A673 (cell line): ENCODE measurements around the gene BMP2K. TPM values are rescaled to one million over a fixed set of nuclear protein-coding genes. Genes with fewer than 3 reads are reported as not detected.
"Not testable (repeated sequence)": the region's sequence is repeated elsewhere in the genome, so short reads cannot be mapped to it uniquely, and the experiment has no call there.

Experiments
- BruUV-seq: library from RNA; stranded (reverse); fragments of 400-500 nt; replicated peaks from 2 replicates; lab custom pipeline; 2021; lab: Mats Ljungman, UMichigan
- CTCF ChIA-PET: fragments of 300-600 bp; sonication (Branson Sonifier 250); formaldehyde crosslinking; loops from one replicate; lab custom pipeline; 2022; ENCODE audit warnings: antibody characterized with exemption; lab: Charles Lee
- POLR2A ChIA-PET: fragments of 300-600 bp; sonication (Branson Sonifier 250); formaldehyde crosslinking; loops from one replicate; lab custom pipeline; 2022; ENCODE audit warnings: antibody characterized with exemption; ENCODE audit not compliant: low non-redundant PET; lab: Charles Lee
- DNase-seq: peaks from one replicate; pipeline ENCODE4 v3.0.0-alpha.2; 2015; ENCODE audit warnings: low spot score
- H3K27ac ChIP-seq: fragments of 200-600 bp; sonication (generic); 2 replicates; pipeline ENCODE4 v1.5.1; 2016; ENCODE audit warnings: mixed run types, low read depth, mild to moderate bottlenecking, mixed read lengths, antibody characterized with exemption, low read length; ENCODE audit not compliant: poor library complexity, severe bottlenecking
- H3K27me3 ChIP-seq: fragments of 200-600 bp; sonication (generic); replicated peaks from 2 replicates; pipeline ENCODE4 v1.6.1; 2017; ENCODE audit warnings: mixed run types, low read depth, mild to moderate bottlenecking, mixed read lengths, antibody characterized with exemption, low read length; ENCODE audit not compliant: insufficient read depth, poor library complexity
- H3K36me3 ChIP-seq: fragments of 200-600 bp; sonication (generic); 2 replicates; pipeline ENCODE4 v1.6.1; 2016; ENCODE audit warnings: mixed run types, mild to moderate bottlenecking, mixed read lengths, antibody characterized with exemption, low read length; ENCODE audit not compliant: insufficient read depth, poor library complexity, severe bottlenecking
- H3K4me1 ChIP-seq: fragments of 200-600 bp; sonication (generic); 2 replicates; pipeline ENCODE4 v1.6.1; 2017; ENCODE audit warnings: mixed run types, mild to moderate bottlenecking, mixed read lengths, antibody characterized with exemption, low read length; ENCODE audit not compliant: insufficient read depth, poor library complexity, severe bottlenecking
- H3K4me3 ChIP-seq: fragments of 200-600 bp; sonication (generic); 2 replicates; pipeline ENCODE4 v1.5.1; 2016; ENCODE audit warnings: low read depth, mixed run types, mild to moderate bottlenecking, mixed read lengths, low read length; ENCODE audit not compliant: poor library complexity, severe bottlenecking
- H3K9me3 ChIP-seq: fragments of 200-600 bp; sonication (generic); 2 replicates; pipeline ENCODE4 v1.6.1; 2016; ENCODE audit warnings: mixed run types, low read depth, mild to moderate bottlenecking, mixed read lengths, antibody characterized with exemption, low read length; ENCODE audit not compliant: poor library complexity, severe bottlenecking
- CTCF ChIP-seq: fragments of 300-800, 200-600 bp; sonication (generic); conservative IDR thresholded peaks from 2 replicates; pipeline ENCODE4 v1.5.1; 2017; ENCODE audit warnings: low read depth, mild to moderate bottlenecking, antibody characterized with exemption, low read length, moderate library complexity, mixed read lengths
- EZH2 ChIP-seq: fragments of 200-600 bp; sonication (generic); IDR thresholded peaks from 2 replicates; pipeline ENCODE4 v1.6.1; 2017; ENCODE audit warnings: borderline replicate concordance, low read depth, mild to moderate bottlenecking, mixed read lengths, antibody characterized with exemption, low read length; ENCODE audit not compliant: poor library complexity, severe bottlenecking
- intact Hi-C: fragments of 100-400 bp; cut with micrococcal nuclease; formaldehyde crosslinking; loops from one replicate; pipeline ENCODE4 v1.10.0; 2022; ENCODE audit not compliant: unreplicated experiment
- total RNA-seq: library from RNA; stranded (reverse); gene quantifications from 2 replicates; pipeline ENCODE4 v1.2.3, GENCODE V29; 2021

The BMP2K gene
- total RNA-seq, 1 experiment from 2014 or later: 14.3 TPM

GRCh38 chr4:78863991-78864390 is 87.8 kb downstream of the BMP2K start:
- no peaks in the 10 kb centered on the region for H3K27me3 ChIP-seq
- no TSS peak for BruUV-seq
- DNase-seq: no peak
- TF ChIP-seq CTCF: no peak
- TF ChIP-seq EZH2: no peak
- H3K4me1 ChIP-seq: no peaks in the 10 kb centered on the region
- ChIA-PET CTCF (interaction anchor here (0.6 kb wide), 1 partner anchor 250 kb away, joined by 3 read pairs; no protein-coding TSS in a partner anchor), POLR2A (no interaction called here)
- peaks cover 4% of the 10 kb centered on the region for H3K36me3 ChIP-seq
- H3K9me3 ChIP-seq: no peaks in the 10 kb centered on the region
- intact Hi-C loops: loop anchor here (5.0 to 10.0 kb wide), 5 partner anchors 87 to 907 kb away; partner anchors contain the start of gene BMP2K
- H3K4me3 ChIP-seq: no peak overlapping the region
- no peak overlapping the region for H3K27ac ChIP-seq

- intact Hi-C loops: loop anchor here (5.0 to 10.0 kb wide), 5 partner anchors 87 to 907 kb away; partner anchors contain the start of gene BMP2K
- Histone ChIP-seq H3K27ac (no peak overlapping the region), H3K9me3 (no peaks in the 10 kb centered on the region), H3K4me1 (no peaks in the 10 kb centered on the region), H3K36me3 (peaks cover 4% of the 10 kb centered on the region), H3K4me3 (no peak overlapping the region), H3K27me3 (no peaks in the 10 kb centered on the region)
- no TSS peak for BruUV-seq
- peak; percentile 66 for DNase-seq
- ChIA-PET CTCF (interaction anchor here (0.6 kb wide), 1 partner anchor 251 kb away, joined by 3 read pairs; no protein-coding TSS in a partner anchor), POLR2A (no interaction called here)
- no peak for TF ChIP-seq EZH2
- TF ChIP-seq CTCF: peak; percentile 63
These were observed 88.4 kb downstream of the BMP2K start for GRCh38 chr4:78864405-78865024.

GRCh38 chr4:78865451-78865850 is 89.3 kb downstream of the BMP2K start:
- H3K27me3 ChIP-seq: no peaks in the 10 kb centered on the region
- ChIA-PET CTCF (no interaction called here), POLR2A (no interaction called here)
- no peak overlapping the region for H3K27ac ChIP-seq
- H3K36me3 ChIP-seq: peaks cover 4% of the 10 kb centered on the region
- TF ChIP-seq EZH2 (no peak), CTCF (no peak)
- intact Hi-C loops: loop anchor here (10.0 kb wide), 2 partner anchors 221 to 341 kb away; no protein-coding TSS in a partner anchor
- no TSS peak for BruUV-seq
- H3K9me3 ChIP-seq: no peaks in the 10 kb centered on the region
- no peak for DNase-seq
- no peak overlapping the region for H3K4me3 ChIP-seq
- H3K4me1 ChIP-seq: no peaks in the 10 kb centered on the region

GRCh38 chr4:78868712-78869111 is 92.6 kb downstream of the BMP2K start:
- H3K4me1 ChIP-seq, CTCF ChIA-PET, H3K27ac ChIP-seq, BruUV-seq, DNase-seq, H3K9me3 ChIP-seq, H3K27me3 ChIP-seq, POLR2A ChIA-PET, H3K4me3 ChIP-seq: not testable (repeated sequence)
- intact Hi-C loops: loop anchor here (10.0 kb wide), 2 partner anchors 224 to 344 kb away; no protein-coding TSS in a partner anchor
- H3K36me3 ChIP-seq: peaks cover 10% of the 10 kb centered on the region
